Hepatocyte (in vitro differentiated cells): ENCODE measurements around the gene SPATA1.

Source experiments
- EZH2phosphoT487 ChIP-seq: fragments of 200-600 bp; sonication (generic); IDR thresholded peaks from one replicate; pipeline ENCODE4 v1.6.1; 2018; ENCODE audit warnings: antibody characterized with exemption, mild to moderate bottlenecking, low read depth, moderate library complexity; ENCODE audit not compliant: unreplicated experiment, severe bottlenecking
- TF ChIP-seq, protein P1 (sequence below): fragments of 200-600 bp; sonication (generic); IDR thresholded peaks from 2 replicates; pipeline ENCODE4 v1.5.1; 2016; ENCODE audit warnings: antibody characterized with exemption, mild to moderate bottlenecking; ENCODE audit not compliant: poor library complexity

DNA sequence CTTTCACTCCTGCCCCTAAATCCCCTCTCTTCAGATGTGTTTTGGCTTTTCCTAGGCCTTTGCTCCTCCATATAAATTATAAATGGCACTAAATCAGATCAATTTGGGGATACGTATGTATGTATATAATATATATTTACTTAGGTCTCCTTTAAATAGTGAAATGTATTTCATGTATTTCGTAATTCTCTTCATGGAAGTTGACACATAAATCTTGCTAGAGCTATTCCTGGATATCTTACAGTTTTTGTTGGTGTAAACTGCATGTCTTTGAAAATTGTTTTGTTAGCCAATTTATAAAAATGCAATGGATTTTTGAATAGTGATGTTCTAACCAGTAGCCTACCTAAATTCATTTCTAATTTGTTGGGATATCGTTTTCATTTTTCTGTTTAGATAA lies 18.1 kb upstream of the SPATA1 start:
- TF ChIP-seq, protein P1, sequence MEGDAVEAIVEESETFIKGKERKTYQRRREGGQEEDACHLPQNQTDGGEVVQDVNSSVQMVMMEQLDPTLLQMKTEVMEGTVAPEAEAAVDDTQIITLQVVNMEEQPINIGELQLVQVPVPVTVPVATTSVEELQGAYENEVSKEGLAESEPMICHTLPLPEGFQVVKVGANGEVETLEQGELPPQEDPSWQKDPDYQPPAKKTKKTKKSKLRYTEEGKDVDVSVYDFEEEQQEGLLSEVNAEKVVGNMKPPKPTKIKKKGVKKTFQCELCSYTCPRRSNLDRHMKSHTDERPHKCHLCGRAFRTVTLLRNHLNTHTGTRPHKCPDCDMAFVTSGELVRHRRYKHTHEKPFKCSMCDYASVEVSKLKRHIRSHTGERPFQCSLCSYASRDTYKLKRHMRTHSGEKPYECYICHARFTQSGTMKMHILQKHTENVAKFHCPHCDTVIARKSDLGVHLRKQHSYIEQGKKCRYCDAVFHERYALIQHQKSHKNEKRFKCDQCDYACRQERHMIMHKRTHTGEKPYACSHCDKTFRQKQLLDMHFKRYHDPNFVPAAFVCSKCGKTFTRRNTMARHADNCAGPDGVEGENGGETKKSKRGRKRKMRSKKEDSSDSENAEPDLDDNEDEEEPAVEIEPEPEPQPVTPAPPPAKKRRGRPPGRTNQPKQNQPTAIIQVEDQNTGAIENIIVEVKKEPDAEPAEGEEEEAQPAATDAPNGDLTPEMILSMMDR = no peak
- no peak for TF ChIP-seq EZH2phosphoT487
